ENCODE results near the gene CLECL1. TPM values are rescaled to one million over a fixed set of nuclear protein-coding genes. Genes with fewer than 3 reads are reported as not detected.

CLECL1 gene
- total RNA-seq, 1 donor from 2014 or later: 1.7 TPM

DNA sequence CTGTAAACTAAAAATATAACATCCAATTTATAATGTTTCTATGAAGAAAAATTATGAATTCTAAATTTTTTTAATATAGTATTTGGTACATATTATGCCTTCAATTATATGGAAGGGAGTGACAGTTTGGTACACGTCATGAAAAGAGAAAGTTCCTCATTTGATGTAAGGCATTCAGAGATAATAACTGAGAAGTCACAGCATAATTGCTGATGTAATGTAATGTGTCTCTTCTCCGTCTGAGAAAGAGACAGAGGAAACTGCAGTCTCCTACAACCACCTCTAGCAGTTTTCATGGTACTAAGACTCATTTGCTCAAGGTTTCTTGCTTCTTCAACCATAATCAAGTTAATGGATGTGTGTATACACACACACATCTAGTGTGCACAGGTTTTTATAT is 30.1 kb upstream of the CLECL1 start:
- intact Hi-C loops (cut with DNase I): no loop called here
- TF ChIP-seq, protein P1, sequence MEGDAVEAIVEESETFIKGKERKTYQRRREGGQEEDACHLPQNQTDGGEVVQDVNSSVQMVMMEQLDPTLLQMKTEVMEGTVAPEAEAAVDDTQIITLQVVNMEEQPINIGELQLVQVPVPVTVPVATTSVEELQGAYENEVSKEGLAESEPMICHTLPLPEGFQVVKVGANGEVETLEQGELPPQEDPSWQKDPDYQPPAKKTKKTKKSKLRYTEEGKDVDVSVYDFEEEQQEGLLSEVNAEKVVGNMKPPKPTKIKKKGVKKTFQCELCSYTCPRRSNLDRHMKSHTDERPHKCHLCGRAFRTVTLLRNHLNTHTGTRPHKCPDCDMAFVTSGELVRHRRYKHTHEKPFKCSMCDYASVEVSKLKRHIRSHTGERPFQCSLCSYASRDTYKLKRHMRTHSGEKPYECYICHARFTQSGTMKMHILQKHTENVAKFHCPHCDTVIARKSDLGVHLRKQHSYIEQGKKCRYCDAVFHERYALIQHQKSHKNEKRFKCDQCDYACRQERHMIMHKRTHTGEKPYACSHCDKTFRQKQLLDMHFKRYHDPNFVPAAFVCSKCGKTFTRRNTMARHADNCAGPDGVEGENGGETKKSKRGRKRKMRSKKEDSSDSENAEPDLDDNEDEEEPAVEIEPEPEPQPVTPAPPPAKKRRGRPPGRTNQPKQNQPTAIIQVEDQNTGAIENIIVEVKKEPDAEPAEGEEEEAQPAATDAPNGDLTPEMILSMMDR (IDR thresholded peaks at IDR 0.05): no peak
- no peak for ATAC-seq
- DNase-seq: no peak
- no peaks in the 10 kb centered on the region for H3K9me3 ChIP-seq
- no peaks in the 10 kb centered on the region for H3K4me1 ChIP-seq
- no peaks in the 10 kb centered on the region for H3K27me3 ChIP-seq (ENCODE audit: low read depth)
- H3K36me3 ChIP-seq: no peaks in the 10 kb centered on the region
- no peak overlapping the region for H3K27ac ChIP-seq
- no peak overlapping the region for H3K4me3 ChIP-seq

- H3K36me3 ChIP-seq: no peaks in the 10 kb centered on the region
- no peaks in the 10 kb centered on the region for H3K27me3 ChIP-seq (ENCODE audit: low read depth)
- no peak overlapping the region for H3K4me3 ChIP-seq
- intact Hi-C loops (cut with DNase I): no loop called here
- no peak for DNase-seq
- TF ChIP-seq, protein P1 (IDR thresholded peaks at IDR 0.05): no peak
- no peaks in the 10 kb centered on the region for H3K4me1 ChIP-seq
- no peak for ATAC-seq
- no peaks in the 10 kb centered on the region for H3K9me3 ChIP-seq
- no peak overlapping the region for H3K27ac ChIP-seq
Observed at GRCh38 chr12:9762369-9762768, 29.5 kb upstream of the CLECL1 start.

GRCh38 chr12:9761419-9761781 is 28.5 kb upstream of the CLECL1 start:
- no peaks in the 10 kb centered on the region for H3K9me3 ChIP-seq
- H3K27ac ChIP-seq: peak overlapping the region; percentile 51
- TF ChIP-seq, protein P1 (IDR thresholded peaks at IDR 0.05): no peak
- peak; percentile 29 to 35 for ATAC-seq
- H3K36me3 ChIP-seq: no peaks in the 10 kb centered on the region
- no peaks in the 10 kb centered on the region for H3K27me3 ChIP-seq (ENCODE audit: low read depth)
- intact Hi-C loops (cut with DNase I): no loop called here
- no peaks in the 10 kb centered on the region for H3K4me1 ChIP-seq
- H3K4me3 ChIP-seq: peak overlapping the region; percentile 48
- DNase-seq: no peak

DNA sequence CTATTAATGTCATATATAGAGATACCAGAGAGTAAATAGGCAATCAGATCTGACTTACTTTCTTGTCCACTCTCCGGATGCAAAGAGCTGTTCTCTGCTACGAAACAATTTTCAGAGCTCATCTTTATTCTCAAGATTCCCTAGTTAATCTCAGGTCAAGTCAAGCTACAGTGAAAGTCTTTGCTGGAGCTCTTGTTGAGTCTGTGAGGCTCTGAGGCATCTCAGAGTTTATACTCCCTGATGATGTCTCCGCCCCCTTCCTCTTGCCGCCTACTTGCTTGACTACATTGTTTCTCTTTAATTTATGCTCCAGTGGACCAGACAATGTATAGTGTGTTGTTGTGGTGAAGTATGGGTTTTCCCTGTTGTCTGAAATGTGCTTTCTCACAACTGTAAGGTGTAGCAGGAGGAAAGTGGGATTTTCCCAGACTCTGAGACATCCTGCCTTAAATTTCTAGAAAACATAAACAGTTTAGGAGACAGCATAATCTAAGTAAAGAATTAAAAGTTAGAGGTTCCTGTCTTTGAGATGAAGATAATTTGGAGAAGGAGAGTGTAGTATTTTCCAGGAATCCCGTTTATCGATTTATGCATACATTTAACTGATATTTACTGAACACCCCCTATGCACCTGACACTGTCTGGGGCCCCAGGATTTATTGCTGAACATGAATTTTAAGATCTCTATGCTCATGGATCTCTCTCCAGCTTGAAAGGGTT is 28.0 kb upstream of the CLECL1 start, which contains the start of gene CD69:
Gene CD69, minus strand, starts transcription at position 203 of the 720 bp plus-strand sequence. Its CDS starts 81 bp downstream, at position 122.
- no peaks in the 10 kb centered on the region for H3K9me3 ChIP-seq
- H3K4me1 ChIP-seq: no peaks in the 10 kb centered on the region
- peak; percentile 67 to 68 for ATAC-seq
- H3K4me3 ChIP-seq: peak within 1 kb of the TSS; percentile 48
- no peaks in the 10 kb centered on the region for H3K27me3 ChIP-seq (ENCODE audit: low read depth)
- H3K27ac ChIP-seq: peak within 1 kb of the TSS; percentile 51
- no peak for DNase-seq
- TF ChIP-seq, protein P1 (IDR thresholded peaks at IDR 0.05): no peak
- intact Hi-C loops (cut with DNase I): no loop called here
- H3K36me3 ChIP-seq: no peaks in the 10 kb centered on the region

GRCh38 chr12:9760120-9760519 is 27.2 kb upstream of the CLECL1 start:
- TF ChIP-seq, protein P1 (IDR thresholded peaks at IDR 0.05): no peak
- no peaks in the 10 kb centered on the region for H3K36me3 ChIP-seq
- H3K4me3 ChIP-seq: peak overlapping the region; percentile 48
- intact Hi-C loops (cut with DNase I): no loop called here
- H3K27me3 ChIP-seq (ENCODE audit: low read depth): no peaks in the 10 kb centered on the region
- no peaks in the 10 kb centered on the region for H3K4me1 ChIP-seq
- H3K9me3 ChIP-seq: no peaks in the 10 kb centered on the region
- DNase-seq (no peak), ATAC-seq (no peak)
- peak overlapping the region; percentile 51 for H3K27ac ChIP-seq

All from lower lobe of right lung (tissue), 2 donors.